Measurements from ENCODE around the gene PSORS1C2.
"Not testable (repeated sequence)": the region's sequence is repeated elsewhere in the genome, so short reads cannot be mapped to it uniquely, and the experiment has no call there.

The PSORS1C2 gene
- total RNA-seq: 0 reads per million in 18 experiments

DNA sequence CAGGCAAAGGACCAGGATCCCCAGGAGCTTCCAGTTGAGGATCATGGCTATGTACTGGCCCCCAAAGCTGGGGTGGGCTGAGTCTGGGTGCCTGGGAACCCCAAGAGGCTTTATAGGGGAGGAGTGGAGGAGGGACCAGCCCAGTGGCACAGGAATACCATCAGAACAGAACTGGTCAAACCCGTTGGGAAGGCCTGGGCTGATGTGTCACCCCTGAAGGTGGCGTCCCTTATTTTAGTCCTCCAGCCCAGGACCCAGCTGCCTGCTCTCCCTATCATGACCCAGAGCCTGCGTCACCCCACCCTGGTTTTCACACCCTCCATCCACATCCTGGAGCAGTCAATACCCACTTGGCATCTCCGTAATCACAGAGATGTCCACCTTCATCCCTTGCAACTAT, at the start of gene PSORS1C2:
Gene PSORS1C2, minus strand, starts transcription at position 85 of the 400 bp plus-strand sequence. Its CDS starts 40 bp downstream, at position 45.
- DNase-seq: no peak

DNA sequence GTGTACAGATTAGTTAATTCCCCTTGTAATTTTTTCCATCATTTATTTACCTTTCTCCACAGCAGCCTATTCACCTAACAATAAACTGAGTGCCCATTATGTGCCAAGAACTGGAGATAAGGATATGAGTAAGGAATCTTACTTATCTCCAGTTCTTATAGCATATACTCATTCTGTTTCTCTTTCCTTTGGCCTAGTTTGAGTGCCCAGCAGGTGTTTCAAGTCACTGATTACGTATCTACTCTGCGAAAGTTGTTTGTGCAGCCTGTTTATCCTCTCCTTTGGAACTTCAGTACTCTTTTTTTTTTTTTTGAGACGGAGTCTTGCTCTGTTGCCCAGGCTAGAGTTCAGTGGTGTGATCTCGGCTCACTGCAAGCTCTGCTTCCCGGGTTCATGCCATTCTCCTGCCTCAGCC, 48.9 kb upstream of the PSORS1C2 start:
- no peak for DNase-seq

- no peak for DNase-seq
These were observed 47.3 kb upstream of the PSORS1C2 start for GRCh38 chr6:31186052-31186734.

DNA sequence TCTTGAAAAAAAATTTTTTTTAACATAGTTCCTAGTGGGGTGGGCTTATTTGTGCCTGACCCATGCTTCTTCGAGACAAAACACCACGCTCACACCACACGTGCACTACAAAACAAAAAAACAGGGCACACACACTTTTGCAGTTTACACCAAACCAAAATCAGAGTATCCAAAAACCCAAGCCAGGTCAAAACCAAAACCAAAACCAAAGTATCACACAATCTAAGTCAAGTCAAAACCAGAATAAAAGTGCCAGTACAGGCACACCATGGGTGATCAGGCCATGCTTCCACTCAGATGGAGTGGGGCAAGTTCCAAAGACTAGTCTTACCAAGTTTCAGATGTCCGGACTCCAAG, 46.8 kb upstream of the PSORS1C2 start:
- DNase-seq: not testable (repeated sequence)

DNA sequence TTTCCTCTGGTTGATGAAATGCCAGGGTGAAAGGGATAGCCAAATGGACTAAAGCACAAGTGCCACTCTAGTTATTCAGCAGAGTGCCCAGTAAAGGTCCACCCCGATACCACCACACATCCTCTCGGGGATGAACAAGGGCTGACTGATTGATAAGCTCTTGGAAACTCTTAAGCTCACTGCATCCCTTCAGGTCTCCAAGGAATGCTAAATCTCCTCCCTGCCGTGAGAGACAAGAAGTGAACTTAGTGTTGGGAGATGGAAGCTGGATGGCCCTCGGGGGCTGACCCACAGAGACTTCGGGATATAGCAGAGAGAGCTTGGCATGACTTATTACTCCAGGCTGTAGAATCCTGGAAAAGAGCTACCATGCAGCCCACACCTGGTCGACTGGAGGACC, 45.0 kb upstream of the PSORS1C2 start:
- DNase-seq: not testable (repeated sequence)

- DNase-seq: not testable (repeated sequence)
These were observed 44.4 kb upstream of the PSORS1C2 start for GRCh38 chr6:31183287-31183686.

DNA sequence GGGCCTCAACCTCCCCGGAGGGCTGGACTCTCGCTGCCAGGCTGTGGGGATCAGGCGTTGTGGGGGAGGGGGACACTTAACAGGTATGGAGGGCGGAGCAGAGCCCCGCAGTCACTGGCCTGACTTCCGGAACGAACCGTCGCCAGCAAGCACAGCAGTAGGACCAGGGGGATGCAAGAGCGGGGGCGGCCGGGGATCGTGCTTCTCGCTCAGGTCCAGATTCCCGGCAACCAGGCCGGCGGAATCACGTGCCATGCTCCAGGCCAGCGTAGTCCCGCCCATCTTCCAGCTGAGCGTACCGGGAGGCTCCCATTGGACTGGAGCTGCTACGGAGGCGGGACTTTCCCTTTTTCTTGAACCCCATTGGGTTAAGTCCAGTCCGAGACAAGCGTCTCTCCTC, 41.6 kb upstream of the PSORS1C2 start:
- DNase-seq: peak; percentile 79 to 85

- DNase-seq: no peak
These were observed 41.0 kb upstream of the PSORS1C2 start for GRCh38 chr6:31179896-31180295.

- DNase-seq: no peak
These were observed 40.1 kb upstream of the PSORS1C2 start for GRCh38 chr6:31179042-31179386.

GRCh38 chr6:31178143-31179041, 39.5 kb upstream of the PSORS1C2 start:
- no peak for DNase-seq

GRCh38 chr6:31175971-31176370, 37.1 kb upstream of the PSORS1C2 start:
- DNase-seq: no peak

DNA sequence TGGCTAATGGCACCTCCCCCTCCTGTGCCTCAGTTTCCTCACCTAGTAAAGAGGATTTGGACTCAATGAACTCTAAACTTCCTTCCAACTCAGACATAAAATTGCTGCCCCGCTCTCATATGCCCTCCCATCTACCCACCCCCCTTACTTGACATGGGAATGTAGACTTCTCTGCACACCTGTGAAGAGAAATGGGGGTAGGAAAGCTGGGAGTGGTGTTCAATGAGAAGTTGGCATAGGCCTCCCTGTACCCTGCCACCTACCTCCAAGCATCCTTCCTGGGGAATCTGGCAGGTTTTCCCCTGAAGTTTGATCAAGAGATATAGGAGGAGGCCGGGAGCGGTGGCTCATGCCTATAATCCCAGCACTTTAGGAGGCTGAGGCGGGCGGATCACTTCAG, 35.5 kb upstream of the PSORS1C2 start:
- no peak for DNase-seq

- no peak for DNase-seq
These were observed 34.5 kb upstream of the PSORS1C2 start for GRCh38 chr6:31173406-31173805.

GRCh38 chr6:31172973-31173384, 34.1 kb upstream of the PSORS1C2 start:
- DNase-seq: no peak

DNA sequence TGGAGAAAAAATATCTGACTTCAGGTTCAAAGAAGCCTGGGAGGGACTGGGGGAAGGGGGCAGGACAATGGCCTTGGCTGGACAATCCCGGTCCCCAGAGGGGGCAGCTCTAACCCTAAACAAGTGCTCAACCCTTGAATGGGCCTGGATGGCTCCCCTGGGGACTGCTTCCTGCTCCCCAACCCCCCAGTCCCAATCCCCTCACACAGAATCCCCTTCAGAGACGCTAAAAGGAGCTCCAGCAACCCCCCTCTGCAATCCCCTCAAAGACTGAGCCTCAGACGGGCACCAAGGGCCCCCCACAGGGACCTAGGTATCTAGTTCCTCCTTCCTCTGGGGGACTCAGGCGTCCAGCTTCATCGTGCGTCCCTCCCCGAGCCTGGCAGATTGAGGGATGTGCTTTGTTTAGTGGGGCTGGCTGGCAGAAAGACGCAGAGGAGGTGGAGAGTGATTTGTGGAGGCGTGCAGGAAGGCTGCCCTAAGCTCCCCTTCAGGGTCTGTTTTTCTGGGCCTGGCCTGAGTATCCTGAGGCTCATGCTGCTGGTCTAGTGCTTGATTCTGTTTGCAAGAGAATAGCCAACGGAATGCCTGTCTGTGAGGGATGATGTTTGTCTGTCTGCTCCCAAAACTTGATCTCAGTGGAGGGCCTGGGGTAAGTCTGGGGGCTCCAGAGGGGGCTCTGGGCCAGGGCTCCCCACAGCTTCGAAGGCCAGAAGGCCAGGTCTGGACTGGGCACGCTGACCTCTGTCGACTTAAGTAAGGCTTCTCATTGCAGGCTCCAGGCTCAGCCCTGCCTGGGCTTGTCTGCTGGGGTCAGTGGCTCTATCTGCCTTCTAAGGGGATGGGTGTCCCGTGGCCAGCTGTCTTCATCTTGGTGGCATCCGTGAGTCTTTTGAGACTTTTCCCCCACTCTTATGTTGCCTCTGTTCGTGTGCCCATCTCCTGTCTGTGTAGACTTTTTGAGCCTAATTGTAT, 33.4 kb upstream of the PSORS1C2 start:
- DNase-seq: no peak

- no peak for DNase-seq
These were observed 32.3 kb upstream of the PSORS1C2 start for GRCh38 chr6:31170987-31171671.

DNA sequence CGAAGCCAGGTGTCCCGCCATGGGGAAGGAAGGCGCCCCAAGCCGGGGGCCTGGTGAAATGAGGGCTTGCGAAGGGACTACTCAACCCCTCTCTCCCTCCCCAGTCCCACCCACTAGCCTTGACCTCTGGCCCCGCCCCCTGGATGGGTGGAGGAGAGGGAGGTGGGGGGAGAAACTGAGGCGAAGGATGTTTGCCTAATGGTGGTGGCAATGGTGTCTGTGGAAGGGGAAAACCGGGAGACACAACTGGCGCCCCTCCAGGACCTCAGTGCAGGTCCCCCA, 31.7 kb upstream of the PSORS1C2 start, which contains the start of gene POU5F1:
Gene POU5F1, minus strand, starts transcription at position 83 of the 282 bp plus-strand sequence. Its CDS starts 62 bp downstream, at position 21.
- DNase-seq: no peak

DNA sequence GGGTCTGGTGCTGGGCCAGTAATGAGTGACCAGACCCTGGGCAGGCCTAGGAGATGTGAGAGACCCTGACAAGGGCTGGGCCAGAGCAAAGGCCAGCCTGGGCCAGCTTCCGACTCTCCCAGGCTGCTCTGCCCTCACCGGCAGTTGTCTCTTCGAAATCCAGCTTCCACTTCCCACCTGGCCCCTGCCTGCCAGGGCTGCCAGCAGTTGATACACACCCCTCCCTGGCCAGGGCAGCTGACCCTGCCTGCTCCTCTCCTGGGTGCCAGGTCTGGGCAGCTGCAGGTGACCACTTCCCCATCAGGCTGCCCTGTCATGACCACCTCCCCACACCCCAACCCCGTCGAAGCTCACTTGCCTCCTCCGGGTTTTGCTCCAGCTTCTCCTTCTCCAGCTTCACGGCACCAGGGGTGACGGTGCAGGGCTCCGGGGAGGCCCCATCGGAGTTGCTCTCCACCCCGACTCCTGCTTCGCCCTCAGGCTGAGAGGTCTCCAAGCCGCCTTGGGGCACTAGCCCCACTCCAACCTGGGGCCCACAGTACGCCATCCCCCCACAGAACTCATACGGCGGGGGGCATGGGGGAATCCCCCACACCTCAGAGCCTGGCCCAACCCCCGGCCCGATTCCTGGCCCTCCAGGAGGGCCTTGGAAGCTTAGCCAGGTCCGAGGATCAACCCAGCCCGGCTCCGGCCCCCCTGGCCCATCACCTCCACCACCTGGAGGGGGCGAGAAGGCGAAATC, 31.2 kb upstream of the PSORS1C2 start:
- DNase-seq: not testable (repeated sequence)

DNA sequence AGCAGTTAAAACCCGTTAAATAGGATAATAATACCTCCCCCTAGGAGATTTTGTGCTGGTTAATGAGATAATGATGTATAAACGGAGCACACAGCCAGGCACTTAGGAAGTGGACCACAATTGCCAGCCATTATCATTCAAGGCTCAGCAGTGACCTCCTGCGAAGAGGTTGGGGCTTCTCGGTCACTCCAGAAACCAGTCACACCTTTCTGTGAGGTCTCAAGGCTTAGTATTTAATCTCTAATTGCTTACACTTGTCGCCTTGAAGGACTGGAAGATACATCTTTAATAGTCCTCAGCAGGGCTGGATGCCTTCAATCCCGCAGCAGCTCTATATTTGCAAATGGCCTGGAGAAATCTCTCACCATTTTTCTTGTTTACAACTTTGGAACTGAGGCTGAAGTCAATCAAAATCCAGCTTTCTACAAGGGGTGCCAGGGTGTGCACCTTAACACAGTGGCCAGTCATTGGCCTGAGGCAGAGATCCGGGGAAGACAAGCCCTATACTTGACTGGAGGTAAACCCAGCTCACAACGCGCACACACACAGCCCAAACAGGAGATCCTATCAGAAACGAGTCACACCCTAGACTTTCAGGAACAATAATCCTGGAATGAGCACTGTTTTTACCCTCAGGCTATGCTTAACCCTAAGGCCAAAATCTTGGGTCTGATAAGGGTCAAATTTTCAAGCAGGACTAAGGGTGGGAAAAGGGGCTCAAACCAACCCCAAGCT, 30.4 kb upstream of the PSORS1C2 start:
- no peak for DNase-seq

DNA sequence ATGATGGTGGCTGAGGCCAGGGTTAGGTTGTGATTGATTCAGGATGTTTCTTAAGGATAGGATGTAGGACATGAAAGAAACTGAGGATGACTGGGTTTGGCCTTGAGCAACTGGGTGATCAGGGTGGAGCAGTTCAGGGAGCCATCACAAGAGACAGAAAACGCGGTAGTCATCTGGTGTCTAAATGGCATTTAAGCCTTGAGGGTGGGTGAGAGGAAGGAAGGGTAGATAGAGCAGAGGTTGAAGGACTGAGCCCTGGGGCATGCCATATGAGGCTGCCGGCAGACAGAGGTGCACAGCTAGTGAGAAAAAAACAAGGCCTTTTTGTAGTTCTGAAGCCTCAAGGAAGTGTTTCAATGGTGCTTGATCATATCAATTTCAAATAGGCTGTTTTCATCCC, 29.7 kb upstream of the PSORS1C2 start:
- no peak for DNase-seq

- no peak for DNase-seq
These were observed 27.1 kb upstream of the PSORS1C2 start for GRCh38 chr6:31165986-31166385.
